SW 1271 (cell line): ENCODE data around the gene RASAL2.
"Not testable (repeated sequence)": the region's sequence is repeated elsewhere in the genome, so short reads cannot be mapped to it uniquely, and the experiment has no call there.

Source experiments
- DNase-seq, 2 experiments: peaks; one replicate each; lab custom pipeline; 2025; lab: John Stamatoyannopoulos, UW

The RASAL2 gene

GRCh38 chr1:178345807-178346206 is 251.9 kb downstream of the RASAL2 start:
- DNase-seq: no peak

- DNase-seq: no peak
These were observed 255.9 kb downstream of the RASAL2 start for GRCh38 chr1:178349801-178350200.

GRCh38 chr1:178351911-178352310 is 258.0 kb downstream of the RASAL2 start:
- not testable (repeated sequence) for DNase-seq

- DNase-seq: no peak
These were observed 259.0 kb downstream of the RASAL2 start for GRCh38 chr1:178352790-178353416.

GRCh38 chr1:178353524-178353923 is 259.6 kb downstream of the RASAL2 start:
- no peak for DNase-seq

GRCh38 chr1:178354816-178355215 is 260.9 kb downstream of the RASAL2 start:
- DNase-seq: no peak

GRCh38 chr1:178356299-178356698 is 262.4 kb downstream of the RASAL2 start:
- no peak for DNase-seq

- DNase-seq: no peak
These were observed 264.6 kb downstream of the RASAL2 start for GRCh38 chr1:178358456-178358855.

- DNase-seq: no peak
These were observed 266.5 kb downstream of the RASAL2 start for GRCh38 chr1:178360421-178360820.

GRCh38 chr1:178361847-178362246 is 267.9 kb downstream of the RASAL2 start:
- DNase-seq: no peak

- no peak for DNase-seq
These were observed 268.8 kb downstream of the RASAL2 start for GRCh38 chr1:178362747-178363146.

- DNase-seq: no peak
These were observed 270.9 kb downstream of the RASAL2 start for GRCh38 chr1:178364782-178365181.

- DNase-seq: no peak
These were observed 273.2 kb downstream of the RASAL2 start for GRCh38 chr1:178367151-178367550.

- no peak for DNase-seq
These were observed 274.3 kb downstream of the RASAL2 start for GRCh38 chr1:178368208-178368607.

GRCh38 chr1:178371235-178371634 is 277.3 kb downstream of the RASAL2 start:
- DNase-seq: no peak

- no peak for DNase-seq
These were observed 278.1 kb downstream of the RASAL2 start for GRCh38 chr1:178371933-178372388.

- DNase-seq: no peak
These were observed 280.1 kb downstream of the RASAL2 start for GRCh38 chr1:178374016-178374415.

- DNase-seq: no peak
These were observed 282.1 kb downstream of the RASAL2 start for GRCh38 chr1:178376008-178376407.

- DNase-seq: no peak
These were observed 285.9 kb downstream of the RASAL2 start for GRCh38 chr1:178379807-178380206.

GRCh38 chr1:178382372-178382771 is 288.5 kb downstream of the RASAL2 start:
- DNase-seq: no peak

GRCh38 chr1:178385662-178386061 is 291.8 kb downstream of the RASAL2 start:
- DNase-seq: no peak

- DNase-seq: no peak
These were observed 294.7 kb downstream of the RASAL2 start for GRCh38 chr1:178388418-178389145.

- DNase-seq: no peak
These were observed 295.5 kb downstream of the RASAL2 start for GRCh38 chr1:178389441-178389840.

GRCh38 chr1:178390280-178390679 is 296.4 kb downstream of the RASAL2 start:
- not testable (repeated sequence) for DNase-seq
